GM21526 (cell line): ENCODE results near the gene RHOT2.
A peak's percentile ranks its signal among the peaks of the same experiment; 100 is the strongest.
"Not testable (repeated sequence)": the region's sequence is repeated elsewhere in the genome, so short reads cannot be mapped to it uniquely, and the experiment has no call there.

Experiments
- ATAC-seq: cut with Tn5 transposase; IDR thresholded peaks from one replicate; pipeline ENCODE4 v1.9.1; 2021; ENCODE audit warnings: moderate library complexity; ENCODE audit not compliant: unreplicated experiment, low FRiP score

RHOT2 gene

DNA sequence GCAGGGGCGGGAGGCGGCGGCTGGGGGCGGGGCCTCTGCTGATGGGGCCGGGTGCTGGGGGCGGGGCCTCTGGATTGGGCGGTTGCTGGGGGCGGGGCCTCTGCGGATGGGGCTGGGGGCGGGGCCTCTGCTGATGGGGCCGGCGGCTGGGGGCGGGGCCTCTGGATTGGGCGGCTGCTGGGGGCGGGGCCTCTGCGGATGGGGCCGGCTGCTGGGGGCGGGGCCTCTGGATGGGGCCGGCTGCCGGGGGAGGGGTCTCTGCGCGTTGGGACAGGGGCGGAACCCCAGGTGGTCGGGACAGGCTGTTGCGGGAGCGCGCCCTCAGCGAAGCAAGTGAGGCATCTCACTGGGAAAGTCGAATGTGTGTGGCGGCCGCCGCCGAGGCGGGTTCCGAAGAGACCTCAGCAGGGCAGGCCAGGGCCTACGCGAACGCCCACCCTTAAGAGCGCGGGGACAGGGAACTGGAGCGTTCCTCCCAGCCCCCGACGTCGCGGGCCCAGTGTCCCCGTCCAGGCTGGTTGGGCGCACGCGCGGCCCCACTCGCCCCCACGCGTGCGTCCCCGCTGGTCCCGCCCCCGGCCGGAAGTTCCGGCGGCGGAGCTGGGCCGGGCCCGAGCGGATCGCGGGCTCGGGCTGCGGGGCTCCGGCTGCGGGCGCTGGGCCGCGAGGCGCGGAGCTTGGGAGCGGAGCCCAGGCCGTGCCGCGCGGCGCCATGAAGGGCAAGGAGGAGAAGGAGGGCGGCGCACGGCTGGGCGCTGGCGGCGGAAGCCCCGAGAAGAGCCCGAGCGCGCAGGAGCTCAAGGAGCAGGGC is 12.1 kb downstream of the RHOT2 start, which contains the start of gene STUB1:
Gene STUB1 (plus strand): TSS at position 597 of the 811 bp plus-strand sequence. CDS start 116 bp downstream, at position 713.
- ATAC-seq = no peak

DNA sequence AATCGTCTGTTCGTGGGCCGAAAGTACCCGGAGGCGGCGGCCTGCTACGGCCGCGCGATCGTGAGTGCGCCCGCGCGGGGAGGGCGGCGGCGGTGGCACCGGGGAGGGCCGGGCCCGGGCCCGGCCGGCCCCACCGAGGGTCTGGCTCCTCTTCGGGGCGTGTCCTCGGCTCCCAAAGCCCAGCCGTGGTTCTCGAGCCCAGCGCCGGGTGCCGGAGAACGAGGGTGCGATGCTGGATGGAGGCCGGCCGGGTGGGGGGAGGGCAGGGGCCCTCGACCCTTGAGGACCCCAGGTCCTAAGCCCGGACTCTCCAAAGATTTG is 12.7 kb downstream of the RHOT2 start:
- ATAC-seq = no peak

DNA sequence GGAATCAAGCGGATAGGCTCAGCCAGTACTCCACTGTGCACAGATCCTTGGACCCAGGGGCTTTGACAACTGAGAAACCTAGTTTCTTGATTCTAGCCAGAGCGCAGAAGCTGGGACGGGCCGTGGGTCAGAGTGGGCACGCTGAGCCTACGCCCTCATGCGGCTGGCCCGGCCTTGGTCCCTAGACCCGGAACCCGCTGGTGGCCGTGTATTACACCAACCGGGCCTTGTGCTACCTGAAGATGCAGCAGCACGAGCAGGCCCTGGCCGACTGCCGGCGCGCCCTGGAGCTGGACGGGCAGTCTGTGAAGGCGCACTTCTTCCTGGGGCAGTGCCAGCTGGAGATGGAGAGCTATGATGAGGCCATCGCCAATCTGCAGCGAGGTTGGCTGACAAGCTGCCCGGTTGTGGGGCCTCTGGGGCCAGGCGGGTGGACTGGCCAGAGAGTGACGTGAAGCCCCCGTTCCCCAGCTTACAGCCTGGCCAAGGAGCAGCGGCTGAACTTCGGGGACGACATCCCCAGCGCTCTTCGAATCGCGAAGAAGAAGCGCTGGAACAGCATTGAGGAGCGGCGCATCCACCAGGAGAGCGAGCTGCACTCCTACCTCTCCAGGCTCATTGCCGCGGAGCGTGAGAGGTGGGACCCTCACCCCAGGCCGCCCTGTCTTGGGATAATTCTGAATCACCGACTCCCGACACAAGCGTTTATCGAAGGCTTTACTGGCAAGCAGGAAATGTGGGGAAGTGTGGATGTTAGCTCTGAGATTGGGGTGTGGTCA is 13.2 kb downstream of the RHOT2 start:
- no peak for ATAC-seq

DNA sequence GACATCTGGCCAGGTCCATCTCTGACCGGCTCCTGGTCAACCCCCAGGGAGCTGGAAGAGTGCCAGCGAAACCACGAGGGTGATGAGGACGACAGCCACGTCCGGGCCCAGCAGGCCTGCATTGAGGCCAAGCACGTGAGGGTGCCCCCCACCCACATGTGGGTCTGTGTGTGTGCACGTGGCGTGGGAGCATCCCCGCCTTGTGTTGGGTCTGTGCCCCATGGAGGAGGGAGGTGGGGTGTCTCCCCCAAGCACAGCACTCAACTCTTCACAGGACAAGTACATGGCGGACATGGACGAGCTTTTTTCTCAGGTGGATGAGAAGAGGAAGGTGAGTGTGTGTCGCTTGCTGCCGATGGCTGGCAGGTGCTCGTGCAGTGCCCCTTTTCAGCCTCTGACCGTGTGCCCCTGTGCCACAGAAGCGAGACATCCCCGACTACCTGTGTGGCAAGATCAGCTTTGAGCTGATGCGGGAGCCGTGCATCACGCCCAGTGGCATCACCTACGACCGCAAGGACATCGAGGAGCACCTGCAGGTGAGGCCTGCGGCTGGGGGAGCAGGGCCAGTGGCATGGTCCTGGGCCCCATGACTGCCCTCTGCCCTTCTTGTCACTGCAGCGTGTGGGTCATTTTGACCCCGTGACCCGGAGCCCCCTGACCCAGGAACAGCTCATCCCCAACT is 14.0 kb downstream of the RHOT2 start:
- no peak for ATAC-seq

DNA sequence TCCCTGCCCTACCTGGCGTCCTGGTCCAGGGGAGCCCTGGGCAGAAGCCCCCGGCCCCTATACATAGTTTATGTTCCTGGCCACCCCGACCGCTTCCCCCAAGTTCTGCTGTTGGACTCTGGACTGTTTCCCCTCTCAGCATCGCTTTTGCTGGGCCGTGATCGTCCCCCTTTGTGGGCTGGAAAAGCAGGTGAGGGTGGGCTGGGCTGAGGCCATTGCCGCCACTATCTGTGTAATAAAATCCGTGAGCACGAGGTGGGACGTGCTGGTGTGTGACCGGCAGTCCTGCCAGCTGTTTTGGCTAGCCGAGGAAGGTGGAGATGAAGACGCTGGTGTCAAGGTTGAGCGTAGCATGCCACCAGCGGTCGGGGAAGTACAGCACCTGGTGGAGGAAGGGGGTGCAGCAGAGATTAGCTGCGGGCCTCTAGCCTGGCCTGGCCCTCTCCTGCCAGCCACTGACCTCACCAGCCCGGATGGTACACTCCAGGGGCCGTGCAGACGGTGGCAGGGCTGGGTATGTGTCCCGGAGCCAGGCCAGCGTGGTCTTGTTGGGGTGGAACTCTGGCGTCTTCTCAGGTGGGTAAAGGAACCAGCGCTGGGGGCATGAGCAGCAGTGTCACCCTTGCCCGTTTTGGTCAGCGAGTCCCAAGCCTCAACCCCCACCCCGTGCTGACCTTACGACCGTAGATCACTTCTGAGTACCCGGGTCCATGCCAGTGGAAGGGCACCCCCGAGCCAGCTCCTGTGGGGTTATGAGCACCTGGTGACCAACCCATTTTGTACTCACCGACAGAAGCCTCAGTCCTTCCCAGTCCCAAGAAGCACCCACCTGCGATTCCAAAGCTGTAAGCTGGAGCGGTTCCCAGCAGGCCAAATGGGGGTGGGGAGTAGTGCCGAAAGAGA is 14.8 kb downstream of the RHOT2 start:
- no peak for ATAC-seq

DNA sequence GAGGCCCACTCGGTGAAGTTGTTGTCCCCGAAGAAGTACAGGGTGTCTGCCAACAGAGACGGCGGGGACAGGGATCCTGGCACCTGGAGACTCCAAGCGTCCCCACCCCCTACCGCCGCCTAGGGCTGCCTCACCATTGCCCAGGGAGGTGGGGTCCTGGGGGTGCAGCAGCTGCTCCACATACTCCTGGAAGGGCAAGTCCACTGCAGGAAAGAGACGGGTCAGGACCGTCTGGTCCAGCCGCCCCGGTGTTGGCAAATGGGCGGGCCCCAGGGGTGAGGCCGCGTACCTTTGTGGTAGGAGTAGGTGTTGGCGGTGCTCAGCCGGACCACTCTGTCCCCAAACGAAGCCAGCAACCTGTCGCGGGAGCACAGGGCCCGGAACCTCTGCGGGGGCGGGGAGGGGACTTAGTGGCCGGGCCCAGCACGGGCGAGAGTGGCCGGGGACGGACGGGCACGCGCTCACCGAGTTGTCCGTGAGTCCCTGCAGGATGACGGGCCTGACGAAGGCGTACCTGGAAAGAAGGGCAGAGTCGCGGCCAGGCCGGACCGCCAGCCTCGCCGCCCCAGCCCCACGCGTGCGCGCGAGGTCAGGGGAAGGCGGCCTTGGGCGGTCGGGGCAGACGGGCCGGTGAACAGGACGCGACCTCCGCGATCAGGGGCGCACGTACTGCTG is 15.6 kb downstream of the RHOT2 start:
- no peak for ATAC-seq

DNA sequence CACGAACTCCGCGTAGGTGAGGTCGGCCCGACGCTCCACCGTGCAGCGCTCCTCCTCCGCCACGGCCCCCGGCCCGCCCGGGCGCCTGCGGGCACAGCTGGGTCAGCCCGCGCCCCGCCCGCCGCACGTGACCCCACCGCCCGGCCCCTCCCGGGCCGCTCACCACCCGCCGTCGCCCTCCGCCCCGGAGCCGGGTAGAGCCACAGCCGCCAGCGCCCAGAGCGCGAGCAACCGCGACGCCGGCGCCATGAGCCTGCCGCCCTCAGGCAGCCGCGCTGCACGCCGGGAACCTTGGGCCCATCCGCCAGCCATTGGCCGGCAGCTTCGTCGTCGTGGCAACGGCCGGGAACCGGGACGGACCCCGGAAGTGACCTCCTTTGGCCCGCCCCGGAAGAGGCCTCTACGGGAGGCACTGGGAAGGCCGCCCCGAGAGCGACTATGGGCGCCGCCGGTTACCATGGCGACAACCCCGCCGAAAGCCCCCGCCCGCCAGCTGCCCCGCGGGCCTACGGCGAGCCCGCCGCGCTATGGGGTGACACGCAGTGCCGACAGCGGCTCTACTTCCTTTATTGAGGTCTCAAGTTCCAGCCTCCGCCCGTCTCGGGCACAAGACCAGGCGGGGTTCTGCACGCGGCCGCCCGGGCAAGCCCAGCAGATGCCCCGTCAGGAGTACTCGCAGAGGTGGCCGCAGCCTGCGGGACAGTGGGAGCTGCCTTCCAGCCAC is 16.3 kb downstream of the RHOT2 start, which contains the start of gene JMJD8:
Gene JMJD8 (minus strand): TSS at position 264 of the 724 bp plus-strand sequence. CDS start 15 bp downstream, at position 249.
- ATAC-seq = peak; percentile 49

DNA sequence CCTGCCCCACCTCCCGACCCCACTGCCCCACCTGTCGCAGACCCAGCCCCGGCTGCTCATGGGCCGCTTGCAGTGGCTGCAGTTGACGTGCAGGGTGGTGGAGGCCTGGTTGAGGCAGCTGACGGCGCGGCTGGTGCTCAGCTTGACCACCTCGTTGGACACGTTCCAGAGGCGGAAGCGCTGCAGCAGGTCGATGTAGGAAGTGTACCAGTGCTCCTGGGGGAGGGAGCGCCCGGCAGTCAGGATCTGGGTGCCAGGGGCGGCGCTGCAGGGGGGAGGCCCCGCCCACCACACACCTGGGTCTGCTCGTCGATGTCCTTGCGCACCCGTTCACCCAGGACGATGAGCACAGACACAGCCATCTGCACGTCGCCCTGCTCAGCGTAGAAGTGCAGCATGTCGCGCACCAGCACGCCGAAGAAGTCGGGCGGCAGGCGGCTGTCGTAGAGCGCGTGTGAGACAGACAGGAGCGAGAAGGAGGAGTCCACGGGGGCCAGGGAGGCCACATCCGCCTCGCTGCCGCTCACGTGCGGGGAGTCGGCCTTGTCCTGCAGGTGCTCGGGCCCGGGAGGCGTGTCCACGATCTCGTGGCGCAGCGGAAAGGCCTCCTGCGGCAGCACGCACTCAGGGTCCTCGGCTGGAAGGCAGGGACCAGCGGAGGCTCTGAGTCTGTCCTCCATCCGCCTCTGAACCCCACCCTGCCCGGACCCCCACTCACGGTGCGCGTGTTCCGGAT is 17.2 kb downstream of the RHOT2 start:
- ATAC-seq = no peak

DNA sequence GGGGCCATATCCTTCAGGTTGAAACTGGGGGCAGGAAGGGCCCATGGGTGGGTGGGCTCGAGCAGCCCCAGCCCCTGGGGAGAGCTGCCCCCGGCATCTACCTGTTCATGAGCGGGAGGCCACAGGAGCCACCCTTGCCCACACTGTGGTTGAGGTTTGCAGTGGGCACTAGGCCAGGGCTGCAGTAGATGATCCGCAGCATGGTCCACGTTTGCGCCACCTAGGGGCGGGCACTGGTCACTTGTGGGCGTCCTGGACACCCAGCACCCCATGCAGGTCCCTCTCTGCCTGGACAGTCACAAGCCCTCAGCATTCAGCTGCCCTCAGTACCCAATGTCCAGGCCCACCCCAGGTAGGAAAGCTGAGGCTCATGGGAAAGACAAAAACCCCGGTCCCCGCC is 18.0 kb downstream of the RHOT2 start:
- no peak for ATAC-seq

DNA sequence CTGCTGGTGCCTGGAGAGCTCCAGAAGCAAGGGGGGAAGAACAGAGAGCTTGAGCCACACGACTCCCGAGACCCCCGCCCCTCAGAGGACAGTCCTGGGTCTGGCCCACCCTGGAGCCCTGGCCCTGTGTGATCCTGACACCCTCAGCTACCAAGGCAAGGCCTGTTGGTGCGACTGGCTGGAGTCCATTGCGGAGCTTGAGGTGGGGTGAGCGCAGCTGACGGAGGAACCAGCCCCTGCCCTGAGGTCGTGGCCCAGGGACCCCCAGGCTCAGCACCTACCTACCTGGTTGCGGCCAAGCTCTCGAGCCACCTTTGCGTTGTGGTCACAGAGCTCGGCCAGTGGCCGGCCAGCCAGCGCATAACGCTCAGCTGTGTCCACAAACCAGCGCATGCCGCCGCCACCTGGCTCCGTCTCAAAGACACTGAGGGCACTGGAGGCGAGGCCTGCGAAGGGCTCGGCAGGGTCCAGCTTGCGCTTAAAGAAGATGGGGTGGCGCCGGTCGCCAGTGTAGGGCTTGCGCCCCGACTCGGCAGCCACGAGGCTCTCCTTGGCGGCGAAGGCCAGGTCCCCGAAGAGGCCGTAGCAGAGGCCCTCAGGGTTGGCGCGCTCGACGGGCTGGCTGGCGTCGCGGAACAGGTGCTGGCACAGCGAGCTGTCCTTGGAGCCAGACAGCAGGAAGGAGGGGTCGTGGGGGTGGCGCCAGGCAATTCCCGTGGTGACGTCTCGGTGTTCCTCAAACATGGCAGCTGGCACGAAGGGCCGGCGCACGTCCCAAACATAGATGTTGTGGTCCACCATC is 18.7 kb downstream of the RHOT2 start:
- ATAC-seq = no peak

DNA sequence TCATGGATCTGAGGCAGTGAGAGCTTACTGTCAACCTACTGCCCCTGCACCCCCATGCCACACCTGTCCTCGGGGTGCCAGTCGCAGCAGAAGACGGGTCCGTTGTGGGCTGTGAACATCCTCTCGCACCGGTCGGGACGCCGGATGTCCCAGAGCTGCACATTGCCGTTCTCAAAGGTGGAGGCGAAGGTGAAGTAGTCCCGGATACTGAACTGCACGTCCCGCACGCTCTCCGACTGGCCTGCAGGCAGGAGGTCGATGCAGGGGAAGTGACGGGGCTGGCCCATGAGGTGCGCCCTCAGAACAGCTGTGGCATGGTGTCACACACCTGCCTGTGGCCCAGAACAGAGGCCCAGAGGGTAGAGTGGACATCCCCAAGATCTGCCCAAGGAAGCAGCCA is 19.6 kb downstream of the RHOT2 start:
- no peak for ATAC-seq

DNA sequence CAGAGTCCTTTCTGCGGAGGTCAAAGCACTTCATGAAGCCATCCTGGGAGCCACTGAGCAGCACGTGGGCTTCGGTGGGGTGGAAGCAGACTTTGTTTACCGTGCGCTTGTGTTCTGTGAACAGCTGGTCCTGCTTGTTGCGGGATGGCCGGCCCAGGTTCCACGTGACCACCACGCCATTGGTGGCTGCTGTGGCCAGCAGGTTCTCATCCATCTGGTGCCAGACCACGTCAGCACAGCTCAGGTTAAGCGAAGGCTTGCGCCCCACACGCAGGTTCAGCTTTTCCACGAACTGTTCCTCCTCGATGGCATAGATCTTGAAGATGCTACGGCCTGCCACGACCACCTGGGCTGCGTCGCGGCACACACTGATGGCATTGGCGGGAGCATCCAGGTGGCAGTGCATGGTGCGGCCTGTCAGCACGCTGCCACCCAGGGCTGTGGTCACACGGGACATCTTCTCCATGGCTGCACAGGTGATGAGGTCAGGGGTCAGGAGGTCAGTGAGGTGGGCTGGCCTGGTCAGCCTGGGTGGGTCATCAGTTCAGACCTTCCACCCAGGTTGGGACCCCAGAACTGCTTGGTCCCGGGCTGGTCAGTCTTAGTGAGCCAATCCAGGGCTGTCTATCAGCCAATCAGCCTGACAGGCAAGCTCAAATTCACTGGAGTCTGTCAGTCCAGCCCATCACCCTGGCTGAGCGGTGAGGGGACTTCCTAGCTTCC is 21.4 kb downstream of the RHOT2 start:
- no peak for ATAC-seq

DNA sequence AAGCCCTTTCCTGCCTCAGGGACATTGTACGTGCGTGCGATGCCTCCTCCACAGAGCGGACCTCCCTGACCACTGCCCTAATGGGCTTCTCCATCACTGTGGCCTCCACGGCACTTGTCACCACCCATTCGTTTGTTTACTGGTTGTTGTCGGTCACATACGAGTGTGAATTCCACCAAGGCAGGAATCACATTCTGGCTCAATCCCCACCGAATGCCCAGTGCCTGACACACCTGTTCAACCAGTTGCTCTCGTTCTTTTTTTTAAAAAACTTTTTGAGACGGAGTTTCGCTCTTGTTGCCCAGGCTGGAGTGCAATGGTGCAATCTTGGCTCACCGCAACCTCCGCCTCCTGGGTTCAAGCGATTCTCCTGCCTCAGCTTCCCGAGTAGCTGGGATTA is 23.3 kb downstream of the RHOT2 start:
- not testable (repeated sequence) for ATAC-seq

DNA sequence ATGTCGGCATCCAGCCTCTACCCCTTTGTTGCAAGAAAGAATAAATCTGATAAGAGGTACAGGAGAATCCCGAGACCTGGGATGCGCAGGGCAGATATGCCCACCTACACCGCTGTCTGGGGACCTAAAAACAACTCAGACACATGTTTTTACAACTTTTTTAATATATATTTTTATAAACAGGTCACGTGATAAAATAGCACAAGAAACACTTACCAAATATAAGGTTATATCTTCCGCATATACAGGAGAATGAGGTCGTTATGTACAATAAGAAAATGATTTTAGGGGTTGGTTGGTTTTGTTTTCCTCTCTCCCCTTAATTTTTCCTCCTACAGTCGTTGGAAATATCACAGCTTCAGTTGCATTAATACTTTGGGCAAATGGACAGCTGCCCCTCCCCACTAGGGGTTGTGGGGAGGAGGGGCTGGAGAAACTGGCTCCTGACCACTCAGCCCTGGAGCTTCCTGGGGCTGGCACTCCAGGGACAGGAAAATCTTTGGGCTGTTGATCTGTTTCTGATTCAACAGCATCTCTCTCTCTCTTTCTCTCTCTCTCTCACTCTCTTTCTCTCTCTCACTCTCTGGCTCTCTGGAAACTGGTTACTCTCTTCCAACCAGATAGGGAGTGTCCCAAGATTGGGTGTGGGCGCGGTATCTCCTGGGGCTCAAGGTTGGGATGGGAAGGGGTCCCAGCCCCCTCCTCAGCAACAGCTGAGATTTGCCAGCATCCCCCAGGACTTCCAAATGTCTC is 24.6 kb downstream of the RHOT2 start:
- no peak for ATAC-seq

DNA sequence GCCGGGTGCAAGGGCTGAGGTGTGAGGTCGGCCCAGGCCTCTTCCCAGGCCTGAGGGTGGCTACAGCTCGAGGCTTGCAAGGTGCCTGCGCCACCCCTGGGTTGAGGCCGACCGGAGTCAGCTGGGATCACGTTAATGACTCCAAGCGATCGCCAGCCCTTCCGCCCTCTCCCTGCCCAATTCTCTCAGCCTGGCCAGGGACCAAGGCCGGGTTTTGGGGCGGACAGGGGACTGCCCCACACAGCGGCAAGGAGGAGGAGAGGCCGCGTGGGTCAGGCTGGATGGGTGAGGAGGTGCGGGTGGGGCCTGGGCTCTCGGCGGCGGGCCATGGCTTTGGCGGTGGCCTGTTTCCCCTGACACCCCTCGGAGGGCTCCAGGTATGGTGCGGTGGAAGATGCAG is 25.4 kb downstream of the RHOT2 start:
- ATAC-seq = no peak

DNA sequence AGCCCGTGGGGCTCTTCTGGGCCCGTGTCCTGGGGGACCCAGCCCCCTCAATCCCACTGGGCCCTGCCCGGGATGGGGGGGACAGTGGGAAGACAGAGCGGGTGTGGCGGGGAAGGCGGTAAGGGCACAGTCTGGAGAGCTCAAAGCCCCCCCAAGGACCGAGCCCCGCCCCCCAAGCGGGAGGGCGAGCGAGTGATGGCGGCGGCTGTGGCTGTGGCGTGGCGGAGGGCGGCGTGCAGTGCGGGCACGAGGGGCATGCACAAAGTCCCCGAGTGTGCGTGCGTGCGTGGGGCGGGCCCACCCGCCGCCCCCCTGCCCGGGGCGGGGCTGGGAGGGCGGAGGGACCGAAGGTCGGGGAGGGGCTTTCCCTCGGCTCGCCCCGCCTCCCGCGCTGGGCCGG is 25.8 kb downstream of the RHOT2 start:
- no peak for ATAC-seq
